A549 (cell line): ENCODE measurements around the gene ADORA3. TPM values are rescaled to one million over a fixed set of nuclear protein-coding genes. Genes with fewer than 3 reads are reported as not detected.

Experiments
- ATAC-seq, 2 experiments: fragments of 200-7000 bp in 1 of 2; fragments of >200 bp in 1 of 2; cut with Nextera tagmentation in 1 of 2; cut with Tn5 transposase in 1 of 2; 3 replicates each; pipeline versions ENCODE4 v1.8.0 to v1.9.1; 2018 to 2020; ENCODE audit warnings: mild to moderate bottlenecking in 1 of 2, moderate library complexity in 1 of 2
- CTCF ChIA-PET: fragments of 300-600 bp; sonication (Branson Sonifier 250); formaldehyde crosslinking; extraction: SDS; loops from one replicate; lab custom pipeline; 2021; ENCODE audit warnings: antibody characterized with exemption, inconsistent platforms; lab: Yijun Ruan, JAX
- POLR2A ChIA-PET: fragments of 350-600 bp; formaldehyde crosslinking; extraction: SDS; loops from one replicate; lab custom pipeline; 2021; ENCODE audit warnings: antibody characterized with exemption, inconsistent platforms; lab: Yijun Ruan, JAX
- DNase-seq, 2 experiments: peaks; one replicate each; pipeline versions ENCODE4 v3.0.0 to v3.0.0-alpha.2; 2011 to 2016; ENCODE audit warnings: low read depth in 1 of 2, low spot score in 1 of 2
- FAIRE-seq: peaks from 2 replicates; lab custom pipeline; 2011; peaks lifted over from hg19 to GRCh38; lab: Jason Lieb, UNC
- H3K27ac ChIP-seq, 2 experiments: fragments of >200 bp; sonication (Bioruptor Twin); formaldehyde crosslinking; 3 replicates each; pipeline ENCODE4 v1.5.1; 2016 to 2017
- H3K4me1 ChIP-seq: fragments of >200 bp; sonication (Bioruptor Twin); formaldehyde crosslinking; 3 replicates; pipeline ENCODE4 v1.6.1; 2016
- H3K4me2 ChIP-seq: fragments of >200 bp; sonication (Bioruptor Twin); formaldehyde crosslinking; 3 replicates; pipeline ENCODE4 v1.6.1; 2016
- H3K4me3 ChIP-seq: fragments of >200 bp; sonication (Bioruptor Twin); formaldehyde crosslinking; 3 replicates; pipeline ENCODE4 v1.5.1; 2016
- H3K9me3 ChIP-seq: fragments of >200 bp; sonication (Bioruptor Twin); formaldehyde crosslinking; 3 replicates; pipeline ENCODE4 v1.6.1; 2016
- BHLHE40 ChIP-seq: IDR thresholded peaks from 2 replicates; pipeline ENCODE4 v1.6.1; 2012; ENCODE audit warnings: low read depth, low read length, inconsistent platforms
- CBX8 ChIP-seq: fragments of 200-600 bp; sonication (generic); IDR thresholded peaks from 2 replicates; pipeline ENCODE4 v1.6.1; 2016
- CEBPB ChIP-seq, 2 experiments: fragments of >200 bp in 1 of 2; sonication (Bioruptor Twin) in 1 of 2; formaldehyde crosslinking in 1 of 2; IDR thresholded peaks; 2 replicates each; pipeline ENCODE4 v1.6.1; 2012 to 2016
- EHMT2 ChIP-seq: fragments of 200-600 bp; sonication (generic); IDR thresholded peaks from 2 replicates; pipeline ENCODE4 v1.6.1; 2016; ENCODE audit warnings: antibody characterized with exemption, low read depth, mild to moderate bottlenecking, moderate library complexity
- HDAC2 ChIP-seq: fragments of 200-600 bp; sonication (generic); IDR thresholded peaks from 2 replicates; pipeline ENCODE4 v1.6.1; 2016
- HMGXB4 ChIP-seq: fragments of 250-450 bp; sonication (Bioruptor Pico); IDR thresholded peaks from 2 replicates; pipeline ENCODE4 v1.5.0; 2021; ENCODE audit warnings: mild to moderate bottlenecking, moderate library complexity, borderline replicate concordance
- HOXB13 ChIP-seq: fragments of 250-450 bp; sonication (Bioruptor Pico); IDR thresholded peaks from 2 replicates; pipeline ENCODE4 v1.5.0; 2020; ENCODE audit warnings: low read depth, mild to moderate bottlenecking, moderate library complexity
- MAFK ChIP-seq: fragments of 450-650 bp; IDR thresholded peaks from 2 replicates; pipeline ENCODE4 v1.6.1; 2014; ENCODE audit not compliant: partially characterized antibody
- MAZ ChIP-seq: fragments of 150-350 bp; IDR thresholded peaks from 2 replicates; pipeline ENCODE4 v1.6.1; 2014; ENCODE audit warnings: antibody characterized with exemption, low read depth, low read length, borderline replicate concordance
- NFE2L2 ChIP-seq: fragments of 150-350 bp; conservative IDR thresholded peaks from 2 replicates; pipeline ENCODE4 v1.6.1; 2014; ENCODE audit warnings: low read length
- NPAS2 ChIP-seq: fragments of 250-450 bp; sonication (Bioruptor Pico); IDR thresholded peaks from 2 replicates; pipeline ENCODE4 v1.8.0; 2022; ENCODE audit warnings: mild to moderate bottlenecking, moderate library complexity, borderline replicate concordance
- NR3C1 ChIP-seq: fragments of >200 bp; sonication (Bioruptor Twin); formaldehyde crosslinking; IDR thresholded peaks from 3 replicates; pipeline ENCODE4 v1.6.1; 2017
- PHF8 ChIP-seq: fragments of 200-600 bp; sonication (generic); IDR thresholded peaks from 2 replicates; pipeline ENCODE4 v1.6.1; 2016; ENCODE audit warnings: low read depth, mild to moderate bottlenecking, antibody characterized with exemption, moderate library complexity, borderline replicate concordance
- POLR2A ChIP-seq: IDR thresholded peaks from 2 replicates; pipeline ENCODE4 v1.6.1; 2012; ENCODE audit warnings: mild to moderate bottlenecking, low read length
- POLR2AphosphoS2 ChIP-seq: conservative IDR thresholded peaks from 2 replicates; pipeline ENCODE4 v1.6.1; 2012; ENCODE audit warnings: low read length, improper control_type of control experiment, inconsistent platforms
- RAD21 ChIP-seq, 2 experiments: fragments of >200 bp in 1 of 2; sonication (Bioruptor Twin) in 1 of 2; formaldehyde crosslinking in 1 of 2; IDR thresholded peaks in 1 of 2; conservative IDR thresholded peaks in 1 of 2; 2 replicates in 1 of 2; 3 replicates in 1 of 2; pipeline ENCODE4 v1.6.1; 2012 to 2018; ENCODE audit warnings: inconsistent platforms in 1 of 2
- RARB ChIP-seq: fragments of 250-450 bp; sonication (Bioruptor Pico); IDR thresholded peaks from 2 replicates; pipeline ENCODE4 v1.8.0; 2021; ENCODE audit warnings: mild to moderate bottlenecking, moderate library complexity
- RNF2 ChIP-seq: fragments of 200-600 bp; sonication (generic); IDR thresholded peaks from 2 replicates; pipeline ENCODE4 v1.6.1; 2016; ENCODE audit warnings: low read depth, mild to moderate bottlenecking, antibody characterized with exemption, moderate library complexity, borderline replicate concordance
- SMC3 ChIP-seq: fragments of >200 bp; sonication (Bioruptor Twin); formaldehyde crosslinking; IDR thresholded peaks from 3 replicates; pipeline ENCODE4 v1.6.1; 2018; ENCODE audit warnings: inconsistent platforms
- SREBF2 ChIP-seq: fragments of 450-650 bp; IDR thresholded peaks from 2 replicates; pipeline ENCODE4 v1.6.1; 2014; ENCODE audit warnings: mild to moderate bottlenecking, moderate library complexity
- TFCP2L1 ChIP-seq: fragments of 250-450 bp; sonication (Bioruptor Pico); IDR thresholded peaks from 2 replicates; pipeline ENCODE4 v1.5.0; 2021; ENCODE audit warnings: mild to moderate bottlenecking
- TP53 ChIP-seq: fragments of 250-450 bp; sonication (Bioruptor Pico); IDR thresholded peaks from 2 replicates; pipeline ENCODE4 v1.5.0; 2021; ENCODE audit warnings: mild to moderate bottlenecking, moderate library complexity
- USF2 ChIP-seq: fragments of 450-650 bp; IDR thresholded peaks from 2 replicates; pipeline ENCODE4 v1.6.1; 2014; ENCODE audit warnings: antibody characterized with exemption
- ZC3H11A ChIP-seq: fragments of 450-650 bp; IDR thresholded peaks from 2 replicates; pipeline ENCODE4 v1.6.1; 2014; ENCODE audit warnings: antibody characterized with exemption, mild to moderate bottlenecking
- WGBS: methylation state at CpG from one replicate; pipeline ENCODE4 v1.1.6; 2017; ENCODE audit errors: missing lambda C conversion rate; 5-methylcytosine and 5-hydroxymethylcytosine counted together
- polyA plus RNA-seq, 4 experiments: library from polyadenylated mRNA; depleted of rRNA in 3 of 4; stranded (reverse); fragments of >200 nt; fragmentation: RNase III in 1 of 4; extraction: RNeasy Plus Mini Kit Qiagen cat#74134 plus additional on column Dnase treatment in 1 of 4; gene quantifications; 2 replicates in 3 of 4; 3 replicates in 1 of 4; pipeline ENCODE4 v1.2.3, GENCODE V29; 2011 to 2017
- TF ChIP-seq, protein P1 (sequence below): fragments of 150-350 bp; IDR thresholded peaks from 2 replicates; pipeline ENCODE4 v1.6.1; 2014; ENCODE audit warnings: low read depth, mild to moderate bottlenecking, low read length
- TF ChIP-seq, protein P2 (sequence below): fragments of >200 bp; sonication (Bioruptor Twin); formaldehyde crosslinking; IDR thresholded peaks from 2 replicates; pipeline ENCODE4 v1.6.1; 2016

The ADORA3 gene
- polyA plus RNA-seq, 2 of the 4 experiments (the other 2 are of a cell fraction), result not detected

DNA sequence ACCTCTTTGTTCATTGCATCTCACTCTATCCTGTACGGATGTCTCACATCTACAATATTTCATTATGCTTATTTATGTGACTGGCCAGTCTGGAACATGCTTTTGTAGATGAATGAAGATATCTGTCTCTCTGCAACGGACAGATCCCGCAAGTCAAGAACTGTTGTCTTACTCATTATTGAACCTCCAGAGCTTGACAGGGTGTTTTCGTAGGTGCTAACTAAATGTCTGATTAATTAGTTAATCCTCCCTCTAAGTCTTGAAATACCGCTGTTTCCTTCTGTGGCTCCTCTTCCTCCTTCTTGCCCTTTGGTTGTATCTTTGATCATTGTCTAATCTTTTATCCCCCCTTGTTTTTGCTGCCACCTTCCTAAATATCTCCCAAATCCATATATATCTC, 32.8 kb downstream of the ADORA3 start:
- WGBS, result 96% methylated on average over 5 of the region's 5 CpGs
- CTCF ChIA-PET, result no interaction called here
- Histone ChIP-seq H3K4me3 (no peak overlapping the region), H3K27ac (no peak overlapping the region), H3K4me2 (no peak overlapping the region), H3K4me1 (no peaks in the 10 kb centered on the region), H3K9me3 (no peaks in the 10 kb centered on the region)
- TF ChIP-seq HMGXB4 (no peak), NR3C1 (no peak), ZC3H11A (no peak), NFE2L2 (no peak), EHMT2 (no peak), POLR2A (no peak), POLR2AphosphoS2 (no peak), SMC3 (no peak), BHLHE40 (no peak), RAD21 (conservative IDR thresholded peaks at IDR 0.05 in 1 of 2, IDR thresholded peaks at IDR 0.05 in 1 of 2) (no peak), HDAC2 (no peak), SREBF2 (no peak), PHF8 (no peak), CBX8 (no peak), MAFK (no peak), TP53 (no peak), USF2 (no peak), RARB (CRISPR knock-in tag) (no peak), NPAS2 (CRISPR knock-in tag) (no peak)
- TF ChIP-seq, protein P1, sequence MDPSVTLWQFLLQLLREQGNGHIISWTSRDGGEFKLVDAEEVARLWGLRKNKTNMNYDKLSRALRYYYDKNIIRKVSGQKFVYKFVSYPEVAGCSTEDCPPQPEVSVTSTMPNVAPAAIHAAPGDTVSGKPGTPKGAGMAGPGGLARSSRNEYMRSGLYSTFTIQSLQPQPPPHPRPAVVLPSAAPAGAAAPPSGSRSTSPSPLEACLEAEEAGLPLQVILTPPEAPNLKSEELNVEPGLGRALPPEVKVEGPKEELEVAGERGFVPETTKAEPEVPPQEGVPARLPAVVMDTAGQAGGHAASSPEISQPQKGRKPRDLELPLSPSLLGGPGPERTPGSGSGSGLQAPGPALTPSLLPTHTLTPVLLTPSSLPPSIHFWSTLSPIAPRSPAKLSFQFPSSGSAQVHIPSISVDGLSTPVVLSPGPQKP, result no peak
- FAIRE-seq (no peak), ATAC-seq (no peak), DNase-seq (no peak)
- POLR2A ChIA-PET, result no interaction called here

GRCh38 chr1:111469539-111469938, 33.9 kb downstream of the ADORA3 start:
- H3K4me1 ChIP-seq, result no peaks in the 10 kb centered on the region
- no peak for ATAC-seq
- TF ChIP-seq, protein P2, sequence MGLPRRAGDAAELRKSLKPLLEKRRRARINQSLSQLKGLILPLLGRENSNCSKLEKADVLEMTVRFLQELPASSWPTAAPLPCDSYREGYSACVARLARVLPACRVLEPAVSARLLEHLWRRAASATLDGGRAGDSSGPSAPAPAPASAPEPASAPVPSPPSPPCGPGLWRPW, result no peak
- no peak for TF ChIP-seq TFCP2L1 (CRISPR knock-in tag)
- TF ChIP-seq MAZ, result no peak
- TF ChIP-seq CEBPB (IDR thresholded peaks at IDR 0.05), result no peak
- TF ChIP-seq HMGXB4, result no peak
- no peak for TF ChIP-seq HOXB13 (CRISPR knock-in tag)
- TF ChIP-seq, protein P1, result no peak
- TF ChIP-seq RARB (CRISPR knock-in tag), result no peak
- TF ChIP-seq RNF2, result no peak
- H3K4me2 ChIP-seq, result no peak overlapping the region
- no peak overlapping the region for H3K4me3 ChIP-seq
- no peak overlapping the region for H3K27ac ChIP-seq
- ChIA-PET CTCF (interaction anchor here (0.9 to 1.2 kb wide), 2 partner anchors 10 to 13 kb away, joined by 3 to 4 read pairs; no protein-coding TSS in a partner anchor), POLR2A (no interaction called here)
- DNase-seq, result no peak
- no peaks in the 10 kb centered on the region for H3K9me3 ChIP-seq
- no peak for FAIRE-seq
